NCI-H1694 (cell line): ENCODE results near the gene EFCAB8.

Experiments
- DNase-seq: peaks from one replicate; lab custom pipeline; 2025; lab: John Stamatoyannopoulos, UW

EFCAB8 gene

GRCh38 chr20:33007376-33008335 lies 148.9 kb downstream of the EFCAB8 start, which contains the start of gene BPIFB2:
TSS of gene BPIFB2 (plus strand) at chr20:33007704. CDS start at chr20:33008575, 871 bp downstream.
- DNase-seq, result no peak

- DNase-seq, result no peak
These were observed 149.9 kb downstream of the EFCAB8 start for GRCh38 chr20:33008336-33009213.

- DNase-seq, result no peak
These were observed 150.8 kb downstream of the EFCAB8 start for GRCh38 chr20:33009214-33010132.

- no peak for DNase-seq
These were observed 151.4 kb downstream of the EFCAB8 start for GRCh38 chr20:33010133-33010504.

GRCh38 chr20:33010674-33011449 lies 152.1 kb downstream of the EFCAB8 start:
- DNase-seq, result no peak
